ENCODE data around the gene CDK19. TPM values are rescaled to one million over a fixed set of nuclear protein-coding genes. Genes with fewer than 3 reads are reported as not detected.

Gene CDK19
- total RNA-seq, 4 donors from 2014 or later = 17.0 to 19.1 (median 18.7) TPM

GRCh38 chr6:110703010-110703905 is 112.0 kb downstream of the CDK19 start:
- no peak overlapping the region for H3K4me3 ChIP-seq (ENCODE audit: low read depth, poor library complexity, severe bottlenecking)
- DNase-seq (ENCODE audit: low spot score in 2 of 2) = no peak
- TF ChIP-seq POLR2A (IDR thresholded peaks at IDR 0.05) (no peak), CTCF (IDR thresholded peaks at IDR 0.05) (no peak)
- intact Hi-C loops (cut with DNase I; ENCODE audit: low total_unique reads) = no loop called here
- WGBS, 2 donors = 49 to 57% methylated on average over 2 of the region's 2 CpGs

GRCh38 chr6:110699780-110700179 is 115.5 kb downstream of the CDK19 start:
- intact Hi-C loops (cut with DNase I; ENCODE audit: low total_unique reads) = no loop called here
- TF ChIP-seq POLR2A (IDR thresholded peaks at IDR 0.05) (no peak), CTCF (IDR thresholded peaks at IDR 0.05) (no peak)
- 77 to 84% methylated on average over 3 of the region's 3 CpGs for WGBS, 2 donors
- no peak overlapping the region for H3K4me3 ChIP-seq (ENCODE audit: low read depth, poor library complexity, severe bottlenecking)
- no peak for DNase-seq (ENCODE audit: low spot score in 2 of 2)

- no peak for DNase-seq (ENCODE audit: low spot score in 2 of 2)
- TF ChIP-seq CTCF (IDR thresholded peaks at IDR 0.05) = no peak
- TF ChIP-seq POLR2A (IDR thresholded peaks at IDR 0.05) = no peak
- no peak overlapping the region for H3K4me3 ChIP-seq (ENCODE audit: low read depth, poor library complexity, severe bottlenecking)
- intact Hi-C loops (cut with DNase I; ENCODE audit: low total_unique reads) = no loop called here
These were observed 121.3 kb downstream of the CDK19 start for GRCh38 chr6:110693994-110694393.

GRCh38 chr6:110693296-110693695 is 122.0 kb downstream of the CDK19 start:
- TF ChIP-seq CTCF (IDR thresholded peaks at IDR 0.05) (no peak), POLR2A (IDR thresholded peaks at IDR 0.05) (no peak)
- intact Hi-C loops (cut with DNase I; ENCODE audit: low total_unique reads) = no loop called here
- H3K4me3 ChIP-seq (ENCODE audit: low read depth, poor library complexity, severe bottlenecking) = no peak overlapping the region
- DNase-seq (ENCODE audit: low spot score in 2 of 2) = no peak
- WGBS, 2 donors = 71 to 77% methylated on average over 3 of the region's 3 CpGs

GRCh38 chr6:110690916-110691315 is 124.4 kb downstream of the CDK19 start:
- 90 to 92% methylated on average over 5 of the region's 5 CpGs for WGBS, 2 donors
- TF ChIP-seq POLR2A (IDR thresholded peaks at IDR 0.05) = no peak
- no peak for TF ChIP-seq CTCF (IDR thresholded peaks at IDR 0.05)
- intact Hi-C loops (cut with DNase I; ENCODE audit: low total_unique reads) = no loop called here
- H3K4me3 ChIP-seq (ENCODE audit: low read depth, poor library complexity, severe bottlenecking) = no peak overlapping the region
- DNase-seq (ENCODE audit: low spot score in 2 of 2) = no peak
